Fibroblast of skin of right quadriceps (primary cell): ENCODE measurements around the gene CCDC142.
"Not testable (repeated sequence)": the region's sequence is repeated elsewhere in the genome, so short reads cannot be mapped to it uniquely, and the experiment has no call there.

Experiments
- DNase-seq: peaks from one replicate; pipeline ENCODE4 v3.0.0-alpha.2; 2013

The CCDC142 gene

GRCh38 chr2:74470742-74471141 lies 12.1 kb downstream of the CCDC142 start:
- DNase-seq, result not testable (repeated sequence)

GRCh38 chr2:74464406-74464805 lies 18.4 kb downstream of the CCDC142 start:
- DNase-seq, result no peak

DNA sequence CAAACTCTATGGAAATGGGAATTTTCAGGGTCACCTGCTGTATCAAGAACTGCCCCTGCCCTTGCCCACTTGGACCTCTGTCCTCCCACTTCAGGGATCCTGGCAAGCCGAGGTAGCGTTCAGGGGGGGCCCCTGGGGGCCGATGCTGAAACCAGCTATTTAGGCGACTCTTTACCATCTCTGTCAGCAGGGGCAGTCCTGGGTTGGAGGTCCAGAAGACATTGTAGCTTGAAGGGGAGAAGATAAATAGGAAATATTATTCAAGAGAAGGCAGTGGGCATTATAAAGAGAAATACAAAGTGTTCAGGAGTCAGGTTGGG lies 20.1 kb downstream of the CCDC142 start:
- no peak for DNase-seq

DNA sequence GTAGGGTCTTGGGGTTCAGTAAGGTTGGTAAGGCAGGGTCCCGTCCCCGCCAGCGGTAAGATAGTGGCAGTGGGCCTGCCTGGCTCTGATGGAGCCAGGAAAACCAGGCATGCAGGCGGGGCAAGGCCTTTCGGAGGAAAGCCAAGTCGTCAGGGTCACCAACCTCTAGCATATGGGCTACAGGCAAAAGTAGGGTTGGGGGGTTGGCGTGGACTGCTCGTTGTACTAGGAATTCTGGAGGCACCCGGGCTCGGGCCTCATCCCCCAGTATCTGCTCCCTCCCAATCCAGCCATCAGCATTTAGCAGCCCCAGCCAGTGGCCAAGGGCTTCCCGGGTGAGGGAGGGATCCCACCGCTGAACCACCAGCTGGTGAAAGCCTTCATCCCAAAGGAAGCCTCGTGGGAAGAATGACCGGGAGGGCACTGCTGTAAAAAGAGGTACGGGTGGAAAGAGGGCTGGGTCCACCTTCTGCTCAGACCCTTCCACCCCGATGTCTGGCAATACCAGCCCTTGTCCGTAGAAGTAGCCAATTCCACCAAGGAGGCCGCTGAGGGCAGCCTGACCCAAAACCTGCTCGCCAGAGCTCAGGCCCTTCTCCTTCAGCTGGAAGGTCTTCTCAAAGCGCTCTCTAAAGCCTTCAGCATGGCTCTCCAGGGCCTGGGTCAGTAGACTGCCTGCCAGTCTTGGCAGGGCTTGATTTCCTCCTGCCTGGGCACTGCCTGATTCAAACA lies 20.6 kb downstream of the CCDC142 start:
- no peak for DNase-seq

- no peak for DNase-seq
Observed at GRCh38 chr2:74461187-74462053, 21.4 kb downstream of the CCDC142 start.

GRCh38 chr2:74460187-74460586 lies 22.6 kb downstream of the CCDC142 start:
- not testable (repeated sequence) for DNase-seq

DNA sequence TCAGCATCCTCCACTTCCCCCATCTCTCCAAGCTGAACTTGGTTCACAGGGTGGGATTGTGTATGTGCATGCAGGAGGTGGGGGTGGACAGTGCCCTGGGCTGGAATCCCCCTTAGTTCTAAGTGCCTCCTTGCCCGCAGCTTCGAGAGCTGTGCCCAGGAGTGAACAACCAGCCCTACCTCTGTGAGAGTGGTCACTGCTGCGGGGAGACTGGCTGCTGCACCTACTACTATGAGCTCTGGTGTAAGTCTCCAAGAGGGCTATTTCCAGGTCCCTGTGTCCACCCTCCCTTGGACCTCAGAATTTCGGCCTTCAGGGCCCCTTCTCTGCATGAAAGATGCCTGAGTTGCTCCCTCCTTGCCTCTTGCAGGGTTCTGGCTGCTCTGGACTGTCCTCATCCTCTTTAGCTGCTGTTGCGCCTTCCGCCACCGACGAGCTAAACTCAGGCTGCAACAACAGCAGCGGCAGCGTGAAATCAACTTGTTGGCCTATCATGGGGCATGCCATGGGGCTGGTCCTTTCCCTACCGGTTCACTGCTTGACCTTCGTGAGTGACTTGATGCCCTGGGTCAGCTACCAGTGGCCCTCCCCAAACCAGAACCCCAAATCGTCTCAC lies 23.2 kb downstream of the CCDC142 start:
- not testable (repeated sequence) for DNase-seq

DNA sequence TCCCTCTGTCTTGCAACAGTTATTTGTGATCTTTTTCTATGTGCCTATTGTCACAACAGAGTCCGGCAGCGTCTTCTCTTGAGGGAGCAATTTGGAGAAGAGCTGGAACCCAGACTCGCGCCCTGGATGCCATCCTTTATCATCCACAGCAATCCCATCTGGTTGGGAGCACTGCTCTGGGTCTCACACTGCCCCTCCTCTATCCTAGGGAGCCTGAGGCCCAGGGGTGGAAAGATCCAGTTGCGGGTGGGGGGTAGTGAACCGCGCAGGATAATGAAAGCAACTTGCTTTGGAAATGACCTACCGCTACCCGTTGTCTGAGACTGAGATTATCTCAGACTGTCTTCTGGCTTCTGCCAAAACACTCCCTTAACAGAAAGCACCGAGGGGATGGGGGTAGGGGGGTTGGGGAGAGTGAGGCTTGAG lies 23.8 kb downstream of the CCDC142 start:
- DNase-seq, result no peak

- DNase-seq, result peak; percentile 100
Observed at GRCh38 chr2:74458132-74458937, 24.5 kb downstream of the CCDC142 start, which contains the start of gene WBP1. Gene WBP1 (plus strand): TSS chr2:74458438. CDS start chr2:74458603, 165 bp downstream.

DNA sequence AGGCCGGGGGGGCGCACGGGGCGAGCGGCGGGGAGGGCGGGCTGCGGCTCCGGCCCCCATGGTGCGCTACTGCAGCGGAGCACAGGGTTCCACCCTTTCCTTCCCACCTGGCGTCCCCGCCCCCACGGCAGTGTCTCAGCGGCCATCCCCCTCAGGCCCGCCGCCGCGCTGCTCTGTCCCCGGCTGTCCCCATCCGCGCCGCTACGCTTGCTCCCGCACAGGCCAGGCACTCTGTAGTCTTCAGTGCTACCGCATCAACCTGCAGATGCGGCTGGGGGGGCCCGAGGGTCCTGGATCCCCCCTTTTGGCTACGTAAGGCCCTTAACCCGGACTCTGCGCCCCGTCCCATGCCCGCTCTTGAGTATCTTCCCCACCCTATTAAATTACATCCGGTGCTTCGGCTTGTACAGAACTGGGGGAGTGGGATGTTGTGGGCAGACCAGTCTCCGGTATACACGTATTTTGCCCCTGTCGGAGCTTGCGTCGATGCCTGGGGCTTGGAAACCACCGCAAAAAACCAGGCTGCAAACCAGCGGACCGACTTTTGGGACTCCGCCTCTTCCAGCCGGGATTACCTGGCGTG lies 25.2 kb downstream of the CCDC142 start:
- no peak for DNase-seq

DNA sequence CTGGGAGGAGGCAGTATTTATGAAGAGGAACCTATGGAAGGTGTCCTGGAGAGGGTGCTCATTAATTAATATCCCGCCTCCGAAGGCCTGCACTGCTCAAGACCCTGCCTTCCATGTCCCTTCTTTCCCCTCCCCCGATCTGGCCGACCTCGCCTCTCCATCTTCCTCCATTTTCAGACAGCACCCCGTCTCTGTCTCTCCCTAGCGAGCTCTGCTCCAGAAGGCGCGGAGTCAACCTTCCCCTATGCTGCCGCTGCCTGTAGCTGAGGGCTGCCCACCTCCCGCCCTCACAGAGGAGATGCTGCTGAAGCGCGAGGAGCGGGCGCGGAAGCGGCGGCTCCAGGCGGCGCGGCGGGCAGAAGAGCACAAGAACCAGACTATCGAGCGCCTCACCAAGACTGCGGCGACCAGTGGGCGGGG lies 25.7 kb downstream of the CCDC142 start:
- DNase-seq, result no peak

DNA sequence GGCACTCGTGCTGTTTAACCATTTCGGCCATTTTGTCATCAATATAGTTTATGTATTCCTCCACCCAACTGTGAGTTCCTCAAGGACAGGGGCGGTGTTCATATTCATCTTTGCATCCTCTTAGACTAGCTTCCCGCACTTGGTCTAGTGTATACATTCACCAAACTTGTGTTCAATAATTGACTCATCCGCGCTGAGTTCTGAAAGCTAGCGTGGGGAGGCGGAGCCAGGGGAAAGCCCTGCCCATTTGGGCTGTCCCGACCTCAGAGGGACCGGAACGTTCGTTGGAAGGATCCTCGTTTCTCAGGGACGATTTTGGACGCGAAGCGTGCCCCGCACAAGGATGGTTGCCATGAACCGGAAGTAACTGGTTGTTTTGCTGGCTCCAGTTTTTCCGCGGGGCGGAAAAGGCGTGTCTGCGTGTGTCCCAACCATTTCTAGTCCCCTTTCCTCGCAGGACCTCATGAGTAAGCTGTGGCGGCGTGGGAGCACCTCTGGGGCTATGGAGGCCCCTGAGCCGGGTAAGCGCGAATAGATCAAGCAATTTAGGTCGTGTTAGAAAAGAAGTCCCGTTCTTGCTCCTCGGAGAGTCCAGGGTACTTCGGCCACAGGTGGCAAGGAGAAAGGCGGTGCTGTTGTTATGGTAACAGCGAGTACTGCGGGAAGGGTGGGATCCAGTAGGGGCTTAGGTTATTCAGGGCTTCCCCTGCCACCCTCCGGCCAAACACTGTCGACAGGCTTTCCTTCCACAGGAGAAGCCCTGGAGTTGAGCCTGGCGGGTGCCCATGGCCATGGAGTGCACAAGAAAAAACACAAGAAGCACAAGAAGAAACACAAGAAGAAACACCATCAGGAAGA lies 27.9 kb downstream of the CCDC142 start, which contains the start of gene INO80B:
Gene INO80B, plus strand, starts transcription at position 434 of the 858 bp plus-strand sequence. Its CDS starts 30 bp downstream, at position 464.
- DNase-seq, result peak; percentile 98

- DNase-seq, result no peak
Observed at GRCh38 chr2:74450570-74451190, 32.1 kb downstream of the CCDC142 start.

GRCh38 chr2:74448771-74449170 lies 34.0 kb downstream of the CCDC142 start:
- DNase-seq, result no peak

DNA sequence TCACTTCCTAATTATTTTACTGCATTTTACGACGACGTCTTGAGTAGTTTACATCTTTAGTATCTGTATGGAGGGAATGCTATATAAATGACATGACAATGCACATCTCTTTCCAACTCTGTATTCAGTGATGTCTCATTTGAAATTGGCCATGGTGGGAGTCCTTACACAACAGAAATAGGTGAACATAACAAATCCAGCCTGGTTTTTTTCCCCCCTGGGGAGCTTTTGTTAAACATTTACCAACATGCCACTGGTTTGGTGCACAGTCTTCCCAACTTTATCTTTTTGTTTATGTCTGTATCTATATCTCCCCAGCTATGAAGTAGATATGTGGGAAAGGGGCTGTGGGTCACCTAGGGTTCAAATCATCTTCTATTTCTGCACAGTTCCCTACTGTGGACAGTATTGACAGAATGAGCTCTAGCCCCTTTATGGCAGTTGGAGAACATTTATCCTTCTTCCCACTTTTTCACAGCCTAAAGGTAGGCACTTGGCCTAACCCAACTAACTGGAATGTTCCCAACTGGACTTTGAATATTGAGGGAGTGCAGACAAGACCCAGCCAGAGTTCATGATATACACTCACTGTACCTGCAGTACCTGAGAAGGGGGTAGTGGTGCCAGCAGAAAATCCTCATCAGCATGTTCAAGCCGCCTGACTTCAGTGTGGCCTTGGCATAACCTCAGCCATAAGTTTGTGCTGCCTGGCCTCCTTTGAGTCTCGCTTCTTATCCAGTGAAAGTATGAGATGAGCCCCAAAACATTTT lies 35.4 kb downstream of the CCDC142 start:
- DNase-seq, result no peak

DNA sequence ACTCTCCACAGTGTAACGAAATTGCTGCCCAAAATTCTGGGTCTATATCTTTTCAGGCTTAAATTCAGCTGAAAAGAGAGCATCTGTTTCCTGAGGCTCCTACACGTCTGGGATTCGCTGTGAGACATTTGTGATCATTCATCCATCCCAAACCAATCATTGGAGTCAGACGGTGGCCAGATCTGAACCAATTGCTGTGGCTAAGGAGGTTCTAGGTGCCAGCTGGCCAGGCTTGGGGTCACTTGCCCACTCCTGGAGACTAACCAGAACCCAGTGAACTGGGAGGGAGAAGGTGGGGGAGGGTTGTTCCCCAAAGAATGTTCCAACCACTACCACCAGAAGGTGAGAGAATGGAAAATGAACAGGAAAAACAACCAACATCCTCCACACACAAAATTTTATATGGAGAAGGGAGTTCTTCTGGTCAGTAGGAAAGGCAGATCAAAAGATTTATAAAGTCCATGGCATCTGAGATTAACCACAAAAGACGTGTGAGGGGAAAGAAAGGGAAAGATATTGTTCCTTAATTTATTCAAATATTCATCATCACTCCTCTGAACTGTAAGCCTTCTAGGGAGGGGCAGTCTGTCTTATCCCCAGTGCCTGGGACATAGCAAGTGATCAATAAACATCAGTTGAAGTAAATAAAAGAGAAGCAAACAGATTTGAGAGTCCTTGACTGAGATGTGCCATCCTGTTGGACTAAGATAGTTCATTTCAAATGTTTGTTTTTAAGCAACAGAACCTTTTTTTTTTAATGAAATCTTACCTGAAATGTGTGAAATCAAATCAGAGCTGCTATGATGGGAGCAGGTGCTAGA lies 38.1 kb downstream of the CCDC142 start:
- no peak for DNase-seq

DNA sequence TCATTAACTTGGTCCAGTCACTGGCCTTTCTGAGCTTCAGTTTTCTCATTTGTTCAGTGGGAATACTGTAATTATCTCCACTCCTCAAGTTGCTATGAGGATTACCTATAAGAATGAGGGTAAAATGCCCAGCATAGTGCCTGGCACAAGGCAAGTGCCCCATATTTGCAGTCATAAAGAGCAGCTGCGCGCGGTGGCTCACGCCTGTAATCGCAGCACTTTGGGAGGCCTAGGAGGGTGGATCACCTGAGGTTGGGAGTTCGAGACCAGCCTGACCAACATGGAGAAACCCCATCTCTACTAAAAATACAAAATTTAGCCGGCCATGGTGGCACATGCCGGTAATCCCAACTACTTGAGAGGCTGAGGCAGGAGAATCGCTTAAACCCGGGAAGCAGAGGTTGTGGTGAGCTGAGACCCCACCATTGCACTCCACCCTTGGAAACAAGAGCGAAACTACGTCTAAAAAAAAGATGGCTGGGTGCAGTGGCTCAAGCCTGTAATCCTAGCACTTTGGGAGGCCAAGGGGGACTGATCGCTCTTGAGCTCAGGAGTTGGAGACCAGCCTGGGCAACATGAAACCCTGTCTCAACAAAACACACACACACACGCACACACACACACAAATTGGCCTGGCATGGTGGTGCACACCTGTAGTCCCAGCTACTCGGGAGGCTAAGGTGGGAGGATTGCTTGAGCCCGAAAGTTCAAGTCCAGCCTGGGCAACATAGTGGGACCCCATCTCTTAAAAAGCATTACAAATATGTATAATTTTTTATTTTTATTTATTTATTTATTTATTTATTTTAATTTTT lies 40.1 kb downstream of the CCDC142 start:
- DNase-seq, result not testable (repeated sequence)
